GM18868 (cell line): ENCODE measurements around the gene SPINT1.
"Not testable (repeated sequence)": the region's sequence is repeated elsewhere in the genome, so short reads cannot be mapped to it uniquely, and the experiment has no call there.

ENCODE experiments used
- ATAC-seq: cut with Tn5 transposase; IDR thresholded peaks from one replicate; pipeline ENCODE4 v1.9.1; 2021; ENCODE audit warnings: mild to moderate bottlenecking, moderate library complexity; ENCODE audit not compliant: unreplicated experiment

Gene SPINT1

GRCh38 chr15:40857601-40858341, 13.9 kb downstream of the SPINT1 start:
- ATAC-seq = peak; percentile 51

- ATAC-seq = no peak
Measured at GRCh38 chr15:40858706-40859105, 14.9 kb downstream of the SPINT1 start.

GRCh38 chr15:40859206-40859851, 15.5 kb downstream of the SPINT1 start:
- ATAC-seq = peak; percentile 77

GRCh38 chr15:40861147-40861546, 17.3 kb downstream of the SPINT1 start:
- not testable (repeated sequence) for ATAC-seq

- no peak for ATAC-seq
Measured at GRCh38 chr15:40863660-40864270, 19.9 kb downstream of the SPINT1 start.

GRCh38 chr15:40867199-40867598, 23.4 kb downstream of the SPINT1 start:
- ATAC-seq = no peak

- no peak for ATAC-seq
Measured at GRCh38 chr15:40869686-40870085, 25.8 kb downstream of the SPINT1 start.

GRCh38 chr15:40870716-40871115, 26.9 kb downstream of the SPINT1 start:
- no peak for ATAC-seq

GRCh38 chr15:40871749-40872617, 28.1 kb downstream of the SPINT1 start:
- peak; percentile 57 for ATAC-seq

GRCh38 chr15:40872791-40873693, 29.2 kb downstream of the SPINT1 start:
- ATAC-seq = no peak

GRCh38 chr15:40873694-40874561, 30.1 kb downstream of the SPINT1 start, which contains the start of gene RHOV:
RHOV (minus strand) TSS chr15:40874234; CDS start chr15:40874139, 95 bp downstream.
- ATAC-seq = peak; percentile 59

GRCh38 chr15:40875991-40876730, 32.3 kb downstream of the SPINT1 start:
- ATAC-seq = no peak

- no peak for ATAC-seq
Measured at GRCh38 chr15:40877694-40878093, 33.8 kb downstream of the SPINT1 start.

GRCh38 chr15:40878785-40879184, 34.9 kb downstream of the SPINT1 start:
- ATAC-seq = peak; percentile 65

- ATAC-seq = no peak
Measured at GRCh38 chr15:40879609-40880008, 35.8 kb downstream of the SPINT1 start.

- no peak for ATAC-seq
Measured at GRCh38 chr15:40881351-40881750, 37.5 kb downstream of the SPINT1 start.

- ATAC-seq = no peak
Measured at GRCh38 chr15:40886586-40886985, 42.7 kb downstream of the SPINT1 start.

GRCh38 chr15:40889112-40889511, 45.3 kb downstream of the SPINT1 start:
- no peak for ATAC-seq
